Activated T-cell treated with anti-CD3 and anti-CD28 coated beads for 24 hours (primary cell): ENCODE data around the gene CEP41.
A peak's percentile ranks its signal among the peaks of the same experiment; 100 is the strongest.

Experiments
- DNase-seq: peaks from one replicate; pipeline ENCODE4 v3.0.0-alpha.2; 2020; ENCODE audit warnings: low read depth

Gene CEP41

GRCh38 chr7:130440527-130441365 is at the start of gene CEP41:
CEP41 (minus strand) TSS chr7:130441016; CDS start chr7:130440966, 50 bp downstream.
- peak; percentile 92 for DNase-seq

DNA sequence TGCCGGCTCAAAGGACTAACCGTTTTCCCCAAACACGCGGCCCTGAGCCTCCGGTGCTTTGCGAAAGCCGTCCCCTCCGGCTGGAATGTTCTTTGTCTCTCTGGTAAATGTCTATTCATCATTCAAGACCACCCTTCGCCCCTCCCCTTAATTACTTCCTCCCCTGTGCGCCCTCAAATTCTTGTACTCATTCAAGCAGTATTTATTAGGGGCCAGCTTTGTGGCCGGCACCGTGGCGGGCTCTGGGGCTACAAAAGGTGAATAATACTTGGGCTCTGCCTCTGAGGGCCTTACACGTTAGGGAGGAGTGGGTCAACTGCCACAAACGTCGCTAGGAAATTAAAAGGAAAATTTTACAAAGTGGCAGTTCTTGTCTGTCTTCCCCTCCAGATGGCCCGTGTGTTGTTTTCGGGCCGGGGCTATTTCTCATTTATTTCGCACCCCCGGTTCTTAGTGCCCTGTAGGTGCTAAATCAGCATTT is 49.5 kb upstream of the CEP41 start:
- no peak for DNase-seq

- DNase-seq: no peak
Measured at GRCh38 chr7:130489140-130489983, 48.5 kb upstream of the CEP41 start.

DNA sequence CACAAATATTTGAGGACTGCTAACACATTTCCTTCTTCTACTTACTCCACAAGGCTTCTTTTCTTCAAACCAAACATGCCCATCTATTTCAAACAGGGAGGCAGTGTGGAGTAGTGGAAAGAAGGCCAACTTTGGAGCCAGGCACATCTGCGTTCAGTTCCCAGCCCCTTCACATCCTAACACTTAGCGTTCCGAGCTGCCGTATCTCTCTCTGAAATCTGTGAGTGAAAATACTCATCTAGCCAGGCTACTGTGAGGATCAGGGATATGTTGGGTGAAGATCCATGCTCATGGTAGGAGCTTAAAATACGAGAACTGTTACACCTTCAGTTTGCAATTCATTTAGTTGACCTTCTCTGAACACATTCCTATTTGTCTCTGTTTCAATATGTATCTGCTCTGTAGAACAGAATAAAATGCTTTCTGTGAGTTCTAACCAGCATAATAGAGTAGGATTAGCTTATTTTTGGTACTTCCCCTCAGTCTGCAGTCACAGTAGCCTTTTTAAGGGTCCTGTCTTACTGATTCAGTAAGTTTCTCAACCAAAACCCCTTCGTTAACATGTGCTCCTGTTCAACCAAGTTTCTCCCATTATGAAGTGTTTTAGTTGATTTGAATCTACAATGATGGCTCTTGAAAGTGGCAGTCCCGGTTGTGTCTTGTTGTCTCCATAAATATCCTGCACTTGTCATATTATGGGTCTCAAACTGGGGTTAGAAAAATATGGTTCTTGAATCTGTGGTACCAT is 47.8 kb upstream of the CEP41 start:
- DNase-seq: no peak

DNA sequence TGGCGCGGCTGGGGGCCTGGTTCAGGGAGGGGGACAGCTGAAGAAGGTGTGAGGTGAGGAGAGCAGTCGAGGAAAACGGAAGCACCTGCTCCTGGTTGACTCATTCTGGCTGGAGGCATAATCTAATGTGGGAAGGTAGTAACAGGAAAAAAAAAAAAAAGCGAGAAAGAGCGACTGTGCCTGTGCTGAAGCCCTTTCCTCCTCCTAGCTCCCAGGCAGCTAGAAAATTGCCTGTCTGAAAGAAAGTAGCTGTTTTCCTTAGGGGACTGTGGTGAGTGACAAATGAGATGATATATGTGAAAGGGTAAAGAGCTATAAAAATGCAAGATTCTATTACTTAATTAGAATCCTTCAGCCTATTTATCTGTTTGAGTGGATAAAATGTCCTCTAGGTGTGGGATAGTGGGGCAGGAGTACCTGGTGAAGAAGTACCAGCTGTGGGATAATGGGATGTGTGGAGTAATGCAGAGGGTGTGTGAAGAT is 46.2 kb upstream of the CEP41 start:
- no peak for DNase-seq

GRCh38 chr7:130486114-130486953 is 45.5 kb upstream of the CEP41 start:
- peak; percentile 28 for DNase-seq

GRCh38 chr7:130485734-130486113 is 44.9 kb upstream of the CEP41 start:
- DNase-seq: no peak

DNA sequence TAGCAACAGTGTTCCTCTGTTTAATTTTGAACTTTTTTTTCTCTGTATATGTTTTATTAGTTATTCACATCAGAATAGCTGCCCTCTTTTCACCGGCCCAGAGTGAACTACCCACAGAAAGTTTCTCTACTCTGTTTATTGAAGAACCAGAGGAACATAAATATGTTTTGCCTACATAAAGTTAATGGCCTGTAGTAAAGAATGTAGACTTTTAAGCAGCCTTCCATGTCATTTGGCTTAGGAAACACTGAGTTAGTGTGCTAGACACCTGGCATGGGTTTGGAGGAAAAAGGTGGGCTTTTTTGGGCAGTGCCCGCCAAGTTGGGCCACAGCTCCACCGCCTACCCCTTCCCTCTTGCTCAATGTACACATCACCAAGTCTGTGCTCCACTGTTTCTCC is 42.2 kb upstream of the CEP41 start:
- DNase-seq: no peak

DNA sequence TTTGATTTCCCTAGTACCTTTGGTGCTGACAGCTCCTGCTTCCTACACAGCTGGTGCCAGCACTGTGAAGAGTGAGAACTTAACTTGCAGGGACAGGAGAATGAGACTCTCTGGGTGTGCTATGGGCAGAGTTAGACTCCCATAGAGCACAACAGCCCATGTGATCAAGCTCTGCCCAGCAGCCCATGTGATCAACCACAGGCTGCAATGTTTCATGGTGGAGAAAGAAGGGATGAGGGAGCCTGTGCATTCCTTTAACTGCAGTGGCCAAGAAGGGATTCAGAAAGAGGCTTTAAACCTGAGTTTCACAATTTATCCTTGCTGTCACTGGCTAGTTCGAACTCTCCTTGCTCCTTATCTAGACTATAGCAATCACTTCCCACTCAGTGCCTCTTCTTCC is 41.1 kb upstream of the CEP41 start:
- DNase-seq: no peak

DNA sequence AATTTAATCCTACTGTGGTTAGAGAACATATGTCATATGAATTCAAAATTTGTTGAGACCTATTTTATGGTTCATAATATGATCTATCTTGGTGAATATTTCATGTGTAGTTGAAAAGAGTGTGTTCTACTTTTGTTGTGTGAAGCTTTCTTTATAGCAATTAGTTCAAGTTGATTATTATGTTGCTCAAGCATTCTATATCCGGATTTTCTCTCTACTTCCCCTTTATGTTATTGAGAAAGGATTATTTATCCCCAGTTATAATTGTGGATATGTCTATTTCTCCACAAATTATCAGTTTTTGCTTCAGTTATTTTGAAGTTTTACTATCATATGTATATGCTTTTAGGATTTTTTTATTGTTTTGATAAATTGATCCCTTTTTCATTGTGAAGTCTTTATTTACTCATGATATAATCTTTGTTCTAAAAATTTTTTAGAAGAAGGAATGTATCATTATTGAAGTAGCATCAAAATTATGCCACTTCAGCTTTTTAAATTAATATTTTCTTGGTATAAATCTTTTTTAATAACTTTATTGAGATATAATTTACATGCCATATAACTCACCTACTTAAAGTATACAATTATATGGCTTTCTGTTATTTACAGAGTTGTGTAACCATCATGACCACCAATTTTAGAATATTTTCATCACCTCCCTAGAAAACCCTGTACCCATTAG is 39.0 kb upstream of the CEP41 start:
- no peak for DNase-seq

GRCh38 chr7:130478991-130479390 is 38.2 kb upstream of the CEP41 start:
- DNase-seq: no peak

- DNase-seq: no peak
Measured at GRCh38 chr7:130476297-130477150, 35.7 kb upstream of the CEP41 start.

- no peak for DNase-seq
Measured at GRCh38 chr7:130475776-130476175, 35.0 kb upstream of the CEP41 start.

- DNase-seq: no peak
Measured at GRCh38 chr7:130473876-130474275, 33.1 kb upstream of the CEP41 start.

GRCh38 chr7:130473289-130473688 is 32.5 kb upstream of the CEP41 start:
- no peak for DNase-seq

- DNase-seq: no peak
Measured at GRCh38 chr7:130471974-130472373, 31.2 kb upstream of the CEP41 start.

- DNase-seq: no peak
Measured at GRCh38 chr7:130468612-130469011, 27.8 kb upstream of the CEP41 start.

DNA sequence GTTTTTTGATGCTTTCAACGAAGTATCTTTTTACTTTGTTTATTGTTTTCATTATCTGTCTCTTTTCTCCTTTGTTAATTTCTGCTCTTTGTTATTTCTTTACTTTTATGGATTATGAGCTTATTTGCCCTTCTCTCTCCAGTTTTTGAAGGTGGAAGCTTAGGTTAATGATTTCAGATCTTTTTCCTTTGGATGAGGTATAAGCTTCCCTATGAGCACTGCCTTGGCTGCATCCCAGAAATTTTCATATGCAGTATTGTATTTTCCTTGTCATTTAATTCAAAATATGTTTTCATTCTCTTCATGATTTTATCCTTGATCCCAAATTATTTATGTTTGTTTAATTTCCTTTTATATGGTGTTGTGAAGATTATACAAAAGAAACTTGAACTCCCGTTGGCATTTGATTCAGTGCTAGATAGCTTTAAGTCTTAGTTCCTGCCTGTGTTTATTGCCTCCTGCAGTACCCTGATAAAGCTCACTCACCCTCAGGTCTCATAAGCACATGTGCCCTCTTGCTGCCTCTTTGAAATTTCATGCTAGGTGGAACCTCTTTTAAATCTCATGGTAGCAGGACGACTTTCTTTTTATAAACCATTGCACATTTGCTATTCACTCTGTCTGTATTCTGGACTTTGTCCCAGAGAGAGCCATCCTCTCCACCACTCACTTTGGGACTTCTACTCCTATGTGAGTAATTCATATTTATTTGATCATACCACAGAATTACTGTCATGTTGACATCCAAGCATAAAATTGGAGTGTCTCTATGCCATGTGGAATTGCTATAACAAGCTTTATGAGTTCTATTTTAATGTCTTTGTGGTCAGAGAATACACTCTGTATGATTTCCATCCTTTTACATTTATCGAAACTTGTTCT is 23.0 kb upstream of the CEP41 start:
- no peak for DNase-seq

DNA sequence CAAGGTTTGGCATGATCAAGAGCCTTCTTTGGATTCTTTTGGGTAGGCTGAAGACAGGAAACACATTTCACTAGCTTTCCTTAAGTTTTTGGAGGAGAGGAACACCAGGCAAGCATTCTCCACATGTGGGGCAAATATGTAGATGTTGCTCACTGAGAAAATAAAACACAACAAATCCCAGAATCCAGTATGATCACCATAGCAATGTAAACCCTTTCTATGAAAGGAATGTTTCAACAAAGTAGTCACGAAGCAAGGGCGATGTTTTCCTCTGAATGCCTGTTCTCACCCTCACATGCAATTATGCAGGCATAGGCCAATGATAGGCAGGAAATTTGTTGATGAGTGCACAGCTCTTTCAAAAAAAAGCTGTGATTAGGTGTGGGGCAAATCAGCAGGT is 20.5 kb upstream of the CEP41 start:
- no peak for DNase-seq
